Measurements from ENCODE around the gene PPM1F.

The PPM1F gene

GRCh38 chr22:21975854-21976345, 23.3 kb upstream of the PPM1F start:
- no peak for DNase-seq

DNA sequence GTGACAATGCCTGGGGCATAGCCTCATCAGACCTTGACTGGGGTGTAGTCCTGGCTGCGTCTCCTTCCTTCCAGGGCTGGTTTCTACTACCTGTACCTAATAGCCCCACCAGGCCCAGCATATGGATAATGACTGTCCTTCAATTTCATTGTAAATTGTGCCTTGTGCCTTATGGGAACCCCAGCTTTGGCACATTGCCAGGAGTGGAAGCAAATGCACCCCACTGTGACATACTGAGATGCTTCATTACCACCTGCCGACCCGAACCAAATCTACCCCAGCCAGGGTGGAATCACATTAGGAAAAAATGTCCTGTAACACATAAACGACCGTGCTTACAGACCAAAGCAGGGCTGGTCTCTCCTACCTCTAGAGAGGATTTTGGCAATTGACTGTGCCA, 22.6 kb upstream of the PPM1F start:
- no peak for DNase-seq

GRCh38 chr22:21974058-21974649, 21.5 kb upstream of the PPM1F start:
- no peak for DNase-seq

- DNase-seq, result no peak
Observed at GRCh38 chr22:21972806-21973205, 20.2 kb upstream of the PPM1F start.

GRCh38 chr22:21972293-21972779, 19.7 kb upstream of the PPM1F start:
- DNase-seq, result peak; percentile 26 to 41

GRCh38 chr22:21971858-21972275, 19.2 kb upstream of the PPM1F start:
- DNase-seq, result no peak

- DNase-seq, result no peak
Observed at GRCh38 chr22:21970800-21971617, 18.4 kb upstream of the PPM1F start.

DNA sequence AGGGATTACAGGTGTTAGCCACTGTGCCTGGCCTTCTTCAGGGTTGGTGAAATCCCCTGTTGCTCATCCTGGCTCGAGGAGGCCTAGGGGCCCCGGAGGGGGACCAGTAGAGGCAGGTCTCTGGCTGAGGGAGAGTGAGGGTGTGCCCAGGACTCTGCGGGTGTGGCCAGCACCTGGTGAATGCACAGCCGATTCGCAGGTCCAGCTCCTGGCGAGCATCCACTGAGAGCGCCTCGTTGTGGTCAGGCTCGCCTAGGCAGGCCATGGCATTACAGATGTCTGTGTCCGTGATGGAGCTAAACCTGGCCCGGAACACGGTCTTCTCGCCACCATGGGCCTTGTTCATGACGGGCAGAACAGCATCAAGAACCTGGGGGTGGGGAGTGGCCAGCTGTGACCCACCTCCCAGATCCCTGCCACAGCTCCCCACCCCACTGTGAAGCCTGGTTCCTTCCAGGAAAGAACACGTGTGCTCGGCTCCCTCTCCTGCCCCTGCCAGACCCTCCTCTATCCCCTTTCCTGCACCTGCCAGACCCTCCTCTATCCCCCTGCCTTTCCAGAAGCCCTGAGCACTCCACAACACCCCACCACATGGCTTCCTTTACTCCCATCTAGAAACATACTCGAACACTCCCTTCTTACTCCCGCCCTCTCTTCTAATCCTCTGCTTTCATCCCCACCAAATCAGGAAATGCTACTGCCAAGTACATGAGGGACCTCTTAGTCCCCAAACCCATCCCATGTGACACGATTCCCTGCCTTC, 17.6 kb upstream of the PPM1F start:
- DNase-seq, result no peak

DNA sequence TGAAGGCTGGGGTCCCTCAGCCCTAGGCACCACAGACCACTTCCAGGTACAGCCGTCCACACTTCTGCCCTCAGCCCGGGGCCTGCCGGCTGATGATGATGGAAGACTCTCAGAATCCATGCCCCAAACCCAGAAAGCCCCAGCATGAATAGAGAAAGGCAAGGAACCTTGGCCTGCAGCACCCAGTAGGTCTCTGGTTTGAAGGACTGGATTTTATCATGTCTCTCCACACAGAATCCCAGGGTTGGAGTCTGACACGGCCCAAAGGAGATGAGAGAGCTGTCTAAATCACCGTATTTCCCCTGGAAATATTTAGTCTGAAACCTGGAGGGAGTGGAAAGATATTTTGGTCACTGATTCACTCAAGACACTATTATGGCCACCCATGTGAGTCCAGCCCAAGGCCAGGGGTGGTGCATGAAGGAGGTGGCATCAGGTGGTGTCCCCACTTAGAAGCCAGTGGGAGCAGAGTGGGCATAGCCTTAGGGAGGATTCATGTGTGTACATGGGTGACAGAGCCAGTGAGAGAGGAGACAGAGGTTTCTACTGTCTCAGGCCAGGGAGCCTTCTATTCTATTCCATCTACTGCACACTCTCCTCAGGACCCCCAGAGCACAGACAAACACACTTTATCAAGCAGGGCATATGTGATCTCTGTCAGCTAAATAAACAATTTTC, 15.9 kb upstream of the PPM1F start:
- DNase-seq, result no peak

DNA sequence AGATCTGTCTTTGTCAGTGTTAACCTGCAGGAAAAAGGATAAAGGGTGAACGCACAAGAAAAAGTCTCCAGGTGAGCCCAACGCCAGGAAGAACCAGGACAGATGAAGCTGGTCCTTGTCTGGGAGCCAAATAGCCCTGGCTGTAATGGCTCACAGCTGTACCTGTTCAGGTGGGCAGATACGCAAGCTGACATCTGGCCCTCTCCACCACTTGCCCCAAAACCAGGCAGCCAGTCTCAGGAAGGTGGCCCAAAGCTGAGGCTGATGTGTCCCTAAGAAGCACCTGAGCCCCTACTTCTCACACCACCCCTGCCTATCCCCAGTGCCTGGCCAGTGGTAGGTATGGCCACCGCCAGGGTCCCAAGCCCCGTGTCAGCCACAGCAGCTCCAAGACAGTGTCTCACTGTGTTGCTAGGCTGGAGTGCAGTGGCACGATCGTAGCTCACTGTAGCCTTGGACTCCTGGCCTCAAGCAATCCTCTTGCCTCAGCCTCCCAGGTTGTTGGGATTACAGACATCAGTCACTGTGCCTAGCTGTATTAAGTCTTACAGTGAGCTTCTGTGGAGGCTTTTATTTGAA, 15.1 kb upstream of the PPM1F start:
- no peak for DNase-seq

DNA sequence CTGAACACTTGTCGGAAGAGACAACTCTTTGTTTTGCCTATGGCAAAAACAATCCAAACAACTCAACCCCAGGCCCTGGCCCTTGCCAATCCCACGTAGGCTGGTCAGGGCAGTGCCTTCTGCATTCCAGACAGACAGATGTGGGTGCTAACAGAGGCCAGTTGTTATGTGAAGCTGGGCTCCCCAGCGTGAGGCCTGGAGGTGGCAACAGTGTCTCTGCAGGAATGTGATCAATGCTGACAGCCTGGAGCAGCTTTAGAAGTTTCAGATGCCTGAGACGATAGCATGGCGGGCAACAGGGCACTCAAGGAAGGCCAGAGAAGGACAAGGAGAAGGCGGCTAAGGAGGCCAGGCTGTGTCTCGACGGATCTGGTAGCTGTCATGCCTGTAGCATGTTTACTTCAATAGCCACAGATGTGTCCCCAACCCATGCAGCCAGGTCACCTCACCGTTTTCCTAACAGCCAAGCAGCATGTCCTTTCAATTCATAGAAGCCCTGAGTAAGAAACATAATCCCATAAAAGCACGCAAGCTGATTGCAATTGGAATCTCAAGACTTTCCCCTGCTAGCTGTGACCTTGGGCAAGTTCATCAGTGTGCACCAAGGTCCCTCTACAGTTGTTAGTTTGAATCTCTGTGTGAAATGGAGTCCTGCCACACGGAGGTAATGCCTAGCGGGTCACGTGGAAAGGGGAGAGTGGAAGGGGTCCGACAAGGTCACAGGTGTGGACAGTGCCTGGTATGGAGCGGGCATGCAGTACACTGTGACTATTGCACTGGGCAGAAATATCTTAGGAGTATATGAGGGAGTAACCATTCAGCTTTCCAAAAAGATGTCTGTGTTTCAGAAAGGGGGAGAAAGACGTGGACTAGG, 14.2 kb upstream of the PPM1F start:
- no peak for DNase-seq

GRCh38 chr22:21965762-21966288, 13.2 kb upstream of the PPM1F start:
- no peak for DNase-seq

- no peak for DNase-seq
Observed at GRCh38 chr22:21964918-21965484, 12.4 kb upstream of the PPM1F start.

DNA sequence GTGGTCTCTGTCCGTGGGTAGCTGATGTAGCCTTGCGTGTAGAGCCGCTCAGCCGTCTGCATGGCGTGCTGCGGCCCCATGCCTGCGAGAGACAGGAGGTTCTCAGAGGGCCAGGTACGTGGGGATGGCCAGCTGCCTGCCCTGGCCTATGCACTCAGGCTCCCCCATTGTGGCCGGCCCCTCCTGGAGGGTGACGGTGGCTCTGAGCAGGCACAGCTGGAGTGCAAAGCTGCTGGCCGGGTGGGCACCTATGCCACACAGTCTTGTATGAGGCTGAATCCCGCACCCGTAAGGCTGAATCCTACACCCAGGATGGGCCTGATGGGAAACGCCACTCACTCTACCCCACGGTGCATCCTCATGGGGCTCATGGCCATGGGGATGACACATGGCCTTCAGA, 11.6 kb upstream of the PPM1F start:
- no peak for DNase-seq

DNA sequence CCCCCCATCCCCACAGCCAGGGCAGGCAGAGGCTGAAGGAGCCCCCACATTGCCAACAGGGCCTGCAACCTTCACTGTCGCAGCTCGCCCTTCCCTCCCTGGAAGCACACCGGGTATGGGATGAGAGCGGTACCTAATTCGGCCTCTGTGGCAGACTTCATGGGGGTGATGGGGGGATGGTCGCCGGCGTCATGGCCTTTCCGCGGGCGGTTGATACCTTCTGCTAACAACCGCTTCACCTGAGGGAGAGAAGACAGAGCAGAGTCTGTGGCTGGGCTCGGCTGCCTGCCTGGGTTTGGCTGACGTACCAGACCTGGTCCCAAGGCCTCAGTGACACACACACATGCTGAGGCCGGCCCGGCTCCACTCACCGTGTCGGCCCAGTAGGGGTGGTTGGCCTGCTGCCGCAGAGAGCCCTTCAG, 11.2 kb upstream of the PPM1F start:
- DNase-seq, result no peak

GRCh38 chr22:21963286-21963685, 10.6 kb upstream of the PPM1F start:
- DNase-seq, result no peak

GRCh38 chr22:21962655-21962949, 10.0 kb upstream of the PPM1F start:
- no peak for DNase-seq

GRCh38 chr22:21961886-21962654, 9.4 kb upstream of the PPM1F start:
- no peak for DNase-seq

DNA sequence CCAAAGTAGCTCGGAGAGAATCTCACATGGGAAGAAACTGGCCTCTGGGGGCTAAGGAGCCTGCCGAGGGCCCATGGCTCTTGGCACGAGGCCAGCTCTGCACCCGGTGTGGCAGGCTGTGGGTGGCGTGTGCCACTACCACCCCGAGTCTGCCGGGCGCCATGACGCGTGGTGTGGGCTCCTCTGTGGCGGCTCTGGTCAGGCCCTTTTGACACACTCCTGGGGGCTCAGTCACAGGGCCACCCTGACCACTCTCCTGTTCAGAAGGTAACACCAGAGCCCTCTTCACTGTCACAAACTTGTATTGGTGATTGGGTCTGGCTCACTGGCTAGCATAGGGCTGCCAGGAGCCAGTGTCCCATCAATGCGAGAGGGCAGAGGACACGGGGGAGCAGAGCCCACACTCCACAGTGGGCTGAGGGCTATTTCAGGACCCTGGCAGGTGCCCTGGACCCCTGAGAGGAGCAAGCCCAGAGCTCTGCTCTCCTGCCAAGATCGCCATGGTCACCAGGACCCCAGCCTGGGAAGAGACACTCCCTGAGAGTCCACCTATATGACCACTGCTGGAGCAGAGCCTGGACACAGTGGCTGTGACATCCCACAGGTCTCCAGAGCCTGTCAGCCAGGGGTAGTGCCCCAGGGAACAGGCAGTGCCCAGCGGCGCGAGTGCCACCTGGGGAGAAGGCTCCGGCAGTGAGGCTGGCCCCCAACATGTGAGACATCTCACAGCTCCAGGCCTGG, 8.6 kb upstream of the PPM1F start:
- no peak for DNase-seq

Measured in AML-193 (cell line).